Measurements from ENCODE around the gene TBC1D22B.

DNA sequence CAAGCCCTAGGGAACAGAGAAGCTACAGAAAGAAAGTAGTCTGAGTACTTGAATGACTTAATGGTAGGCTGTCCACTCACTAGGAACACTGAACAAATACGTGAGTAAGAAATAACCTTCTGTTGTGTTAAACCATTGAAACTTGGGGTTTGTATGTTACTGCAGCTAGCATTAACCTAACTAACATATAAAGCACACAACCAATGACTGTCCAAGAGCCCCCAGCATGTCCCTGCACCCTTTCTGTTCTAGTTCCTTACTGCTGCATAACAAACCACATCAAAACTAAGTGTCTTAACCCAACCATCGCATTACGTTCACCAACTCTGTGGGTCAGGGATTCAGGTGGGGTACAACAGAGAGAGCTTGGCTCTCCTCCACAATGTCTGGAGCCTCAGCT, 85.7 kb downstream of the TBC1D22B start:
- TF ChIP-seq, protein P1, sequence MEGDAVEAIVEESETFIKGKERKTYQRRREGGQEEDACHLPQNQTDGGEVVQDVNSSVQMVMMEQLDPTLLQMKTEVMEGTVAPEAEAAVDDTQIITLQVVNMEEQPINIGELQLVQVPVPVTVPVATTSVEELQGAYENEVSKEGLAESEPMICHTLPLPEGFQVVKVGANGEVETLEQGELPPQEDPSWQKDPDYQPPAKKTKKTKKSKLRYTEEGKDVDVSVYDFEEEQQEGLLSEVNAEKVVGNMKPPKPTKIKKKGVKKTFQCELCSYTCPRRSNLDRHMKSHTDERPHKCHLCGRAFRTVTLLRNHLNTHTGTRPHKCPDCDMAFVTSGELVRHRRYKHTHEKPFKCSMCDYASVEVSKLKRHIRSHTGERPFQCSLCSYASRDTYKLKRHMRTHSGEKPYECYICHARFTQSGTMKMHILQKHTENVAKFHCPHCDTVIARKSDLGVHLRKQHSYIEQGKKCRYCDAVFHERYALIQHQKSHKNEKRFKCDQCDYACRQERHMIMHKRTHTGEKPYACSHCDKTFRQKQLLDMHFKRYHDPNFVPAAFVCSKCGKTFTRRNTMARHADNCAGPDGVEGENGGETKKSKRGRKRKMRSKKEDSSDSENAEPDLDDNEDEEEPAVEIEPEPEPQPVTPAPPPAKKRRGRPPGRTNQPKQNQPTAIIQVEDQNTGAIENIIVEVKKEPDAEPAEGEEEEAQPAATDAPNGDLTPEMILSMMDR (conservative IDR thresholded peaks at IDR 0.05; ENCODE audit: low read length), result no peak
- no peak for TF ChIP-seq EZH2phosphoT487 (IDR thresholded peaks at IDR 0.05; ENCODE audit: borderline replicate concordance, low read depth, low read length)
